Measurements from ENCODE around the gene EIF2AK3. TPM values are rescaled to one million over a fixed set of nuclear protein-coding genes. Genes with fewer than 3 reads are reported as not detected.

EIF2AK3 gene
- total and polyA plus RNA-seq, 2 of the 4 experiments (the other 2 are of a cell fraction), result 7.9 to 22.8 TPM

DNA sequence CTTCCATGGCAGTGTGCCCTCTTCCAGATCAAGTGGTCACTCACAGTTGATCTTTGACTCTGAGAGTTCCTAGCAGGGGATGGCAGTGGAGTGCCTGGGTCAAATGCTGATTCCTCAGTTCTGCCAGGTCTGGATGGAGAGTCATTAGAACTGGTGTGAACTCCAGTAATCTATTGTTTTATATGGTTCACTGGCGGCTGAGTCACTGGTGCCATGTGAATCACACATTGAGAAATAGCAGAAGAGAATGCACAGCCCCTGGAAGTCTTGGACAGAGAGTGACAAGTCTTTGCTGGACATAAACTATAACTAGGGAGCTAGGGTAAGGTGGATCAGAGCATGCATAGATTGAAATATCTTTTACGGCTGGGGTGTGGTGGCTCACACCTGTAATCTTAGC is 86.9 kb downstream of the EIF2AK3 start:
- no peaks in the 10 kb centered on the region for H3K9me1 ChIP-seq (ENCODE audit: insufficient read depth, low read length)
- in situ Hi-C loops (cut with MboI; ENCODE audit: low sequenced_read_pairs), result no loop called here
- BruUV-seq (replicated peaks), result no TSS peak
- DNase-seq (peak; percentile 53), ATAC-seq (ENCODE audit: low read depth) (peak; percentile 44)
- H3K27me3 ChIP-seq (ENCODE audit: control insufficient read depth, insufficient read depth, low read length), result no peaks in the 10 kb centered on the region
- H2AK5ac ChIP-seq (ENCODE audit: low read depth, low read length), result no peak overlapping the region
- intact Hi-C loops (cut with micrococcal nuclease), result no loop called here
- no peaks in the 10 kb centered on the region for H3K9me3 ChIP-seq (ENCODE audit: control insufficient read depth, insufficient read depth, low read length)
- no peak overlapping the region for H2AFZ ChIP-seq (replicated peaks; ENCODE audit: low read length, poor library complexity)
- H3K79me1 ChIP-seq (ENCODE audit: low read depth in 1 of 2, low read length in 2 of 2), result no peaks in the 10 kb centered on the region
- no peak overlapping the region for H3K27ac ChIP-seq (ENCODE audit: insufficient read depth, low read length)
- no peak overlapping the region for H3K56ac ChIP-seq (ENCODE audit: extremely low read depth, insufficient read depth, low read length)
- dilution Hi-C loops (cut with HindIII; ENCODE audit: low sequenced_read_pairs, unreplicated experiment), result no loop called here
- no peak overlapping the region for H3K14ac ChIP-seq (replicated peaks; ENCODE audit: low read depth, low read length)
- no peak overlapping the region for H3K4me3 ChIP-seq (ENCODE audit: insufficient read depth, low read depth, low read length)
- H2AK9ac ChIP-seq (replicated peaks; ENCODE audit: low read depth, low read length, poor library complexity), result no peak overlapping the region
- no peak overlapping the region for H3K18ac ChIP-seq (ENCODE audit: low read depth, low read length)
- no peak overlapping the region for H3K4ac ChIP-seq (ENCODE audit: low read depth, low read length)
- H2BK5ac ChIP-seq (ENCODE audit: low read depth, low read length, poor library complexity, severe bottlenecking), result no peak overlapping the region
- H4K91ac ChIP-seq (ENCODE audit: insufficient read depth, low read depth, low read length), result no peak overlapping the region
- H4K5ac ChIP-seq (ENCODE audit: low read depth, low read length), result no peak overlapping the region
- H3K4me2 ChIP-seq (ENCODE audit: low read depth, low read length), result no peak overlapping the region
- H2BK120ac ChIP-seq (ENCODE audit: low read depth, low read length), result no peak overlapping the region
- WGBS, 2 experiments (ENCODE audit: extremely low coverage in 2 of 2, insufficient read length in 1 of 2), result 0% methylated on average over 1 of the region's 2 CpGs; no CpG with 5 or more reads in 1 of the 2 experiments
- peaks cover 2% of the 10 kb centered on the region; the same call in 1 of the 2 replicates for H3K4me1 ChIP-seq (ENCODE audit: control insufficient read depth, insufficient read depth, low read length)
- H3K36me3 ChIP-seq (ENCODE audit: control insufficient read depth, insufficient read depth, low read length), result no peaks in the 10 kb centered on the region
- no peak overlapping the region for H3K9ac ChIP-seq (ENCODE audit: low read depth, low read length)
- no peak overlapping the region for H2BK15ac ChIP-seq (ENCODE audit: low read depth, low read length)
- ChIA-PET POLR2A (ENCODE audit: unreplicated experiment) (no interaction called here), CTCF (no interaction called here)
- TF ChIP-seq CEBPB (IDR thresholded peaks at IDR 0.05; ENCODE audit: low read depth, low read length) (peak; percentile 51), ELK1 (IDR thresholded peaks at IDR 0.05; ENCODE audit: borderline replicate concordance, low read depth, low read length) (no peak), FOS (IDR thresholded peaks at IDR 0.05; ENCODE audit: low read depth, low read length) (peak; percentile 39; the same call in 1 of the 2 replicates)
- no peak overlapping the region for H2BK20ac ChIP-seq (ENCODE audit: low read depth, low read length)
- no peak overlapping the region for H3K23ac ChIP-seq (ENCODE audit: low read depth, low read length)
- H4K8ac ChIP-seq (ENCODE audit: low read depth in 2 of 2, low read length in 2 of 2), result no peak overlapping the region
- H4K20me1 ChIP-seq (ENCODE audit: insufficient read depth, low read length), result no peaks in the 10 kb centered on the region
